T-cell (primary cell): ENCODE results near the gene STK16. TPM values are rescaled to one million over a fixed set of nuclear protein-coding genes. Genes with fewer than 3 reads are reported as not detected.
"Not testable (repeated sequence)": the region's sequence is repeated elsewhere in the genome, so short reads cannot be mapped to it uniquely, and the experiment has no call there.

Source experiments
- ATAC-seq, 4 experiments: fragments of 200-7000 bp in 3 of 4; fragments of 150-1000 bp in 1 of 4; cut with Tn5 transposase; replicated peaks in 1 of 4; 1 replicate in 3 of 4; 2 replicates in 1 of 4; pipeline ENCODE4 v1.10.0; 2021; ENCODE audit warnings: moderate library complexity in 3 of 4, mild to moderate bottlenecking in 2 of 4, moderate number of reproducible peaks in 1 of 4
- CTCF ChIA-PET, 2 donors: fragments of 300-600 bp; sonication (Branson Sonifier 250); formaldehyde crosslinking; loops; one replicate each; lab custom pipeline; 2022; ENCODE audit warnings: antibody characterized with exemption in 2 of 2; lab: Charles Lee
- POLR2A ChIA-PET, 2 donors: fragments of 300-600 bp; sonication (Branson Sonifier 250); formaldehyde crosslinking; loops; one replicate each; lab custom pipeline; 2022; ENCODE audit warnings: antibody characterized with exemption in 2 of 2; lab: Charles Lee
- DNase-seq, 35 experiments: peaks; one replicate each; pipeline versions ENCODE4 v3.0.0 to v3.0.0-alpha.2; 2013 to 2023
- H3K27ac ChIP-seq: one replicate; pipeline ENCODE4 v1.5.1; 2013; ENCODE audit warnings: low read length
- H3K27me3 ChIP-seq, 2 experiments: replicated peaks in 1 of 2; 1 replicate in 1 of 2; 2 replicates in 1 of 2; pipeline versions ENCODE4 v1.6.1 to v1.7.0; 2013; ENCODE audit warnings: low read length in 1 of 2, mixed read lengths in 1 of 2; ENCODE audit not compliant: control insufficient read depth in 2 of 2, insufficient read depth in 2 of 2; ENCODE audit errors: extremely low read depth in 1 of 2
- H3K36me3 ChIP-seq, 2 donors: 1 replicate in 1 of 2; 2 replicates in 1 of 2; pipeline versions ENCODE4 v1.6.1 to v1.7.0; 2013; ENCODE audit warnings: low read length in 1 of 2; ENCODE audit not compliant: control insufficient read depth in 2 of 2, insufficient read depth in 1 of 2; ENCODE audit errors: extremely low read depth in 1 of 2
- H3K4me1 ChIP-seq, 2 experiments: 1 replicate in 1 of 2; 2 replicates in 1 of 2; pipeline versions ENCODE4 v1.6.1 to v1.7.0; 2013; ENCODE audit warnings: low read length in 2 of 2, mixed read lengths in 1 of 2; ENCODE audit not compliant: insufficient read depth in 2 of 2, control insufficient read depth in 1 of 2; ENCODE audit errors: extremely low read depth in 1 of 2
- H3K4me3 ChIP-seq, 2 donors: 1 replicate in 1 of 2; 2 replicates in 1 of 2; pipeline versions ENCODE4 v1.5.1 to v1.7.0; 2013; ENCODE audit warnings: mild to moderate bottlenecking in 2 of 2, low read length in 1 of 2, moderate library complexity in 1 of 2; ENCODE audit not compliant: control insufficient read depth in 1 of 2; ENCODE audit errors: extremely low read depth in 1 of 2
- H3K9me3 ChIP-seq: 2 replicates; pipeline ENCODE4 v1.7.0; 2013
- H3K27ac Mint-ChIP-seq, 2 donors: one replicate each; pipeline ENCODE4 v1.8.0; 2020 to 2021; ENCODE audit warnings: mild to moderate bottlenecking in 2 of 2, mixed read lengths in 2 of 2
- H3K27me3 Mint-ChIP-seq, 2 donors: one replicate each; pipeline ENCODE4 v1.8.0; 2021 to 2022; ENCODE audit warnings: mixed read lengths in 2 of 2
- H3K36me3 Mint-ChIP-seq: one replicate; pipeline ENCODE4 v1.8.0; 2021; ENCODE audit warnings: mixed read lengths
- H3K4me1 Mint-ChIP-seq, 3 donors: one replicate each; pipeline ENCODE4 v1.8.0; 2020 to 2022; ENCODE audit warnings: mixed read lengths in 3 of 3, mild to moderate bottlenecking in 1 of 3
- H3K4me3 Mint-ChIP-seq, 3 donors: one replicate each; pipeline ENCODE4 v1.8.0; 2020 to 2022; ENCODE audit warnings: mild to moderate bottlenecking in 3 of 3, mixed read lengths in 3 of 3, moderate library complexity in 3 of 3
- H3K9me3 Mint-ChIP-seq, 3 donors: one replicate each; pipeline ENCODE4 v1.8.0; 2020 to 2022; ENCODE audit warnings: mixed read lengths in 3 of 3
- WGBS: methylation state at CpG from one replicate; pipeline ENCODE4 v1.1.5; 2013; ENCODE audit warnings: missing lambda C conversion rate; ENCODE audit not compliant: insufficient coverage; 5-methylcytosine and 5-hydroxymethylcytosine counted together
- total RNA-seq, 35 experiments: library from RNA in 6 of 35; stranded (reverse) in 6 of 35; fragments of 120-200 nt in 1 of 35; gene quantifications; one replicate each; pipeline versions ENCODE4 v1.2.1 to v1.2.4 and lab custom pipeline; 2013 to 2026

STK16 gene
- total RNA-seq, 5 donors from 2014 or later (not counting 1 experiment from before 2014, with no cell fraction given): 19.3 to 26.6 (median 21.3) TPM

- H3K27me3 ChIP-seq, H3K27ac Mint-ChIP-seq, ATAC-seq, POLR2A ChIA-PET, H3K27ac ChIP-seq, H3K36me3 Mint-ChIP-seq, H3K9me3 Mint-ChIP-seq, H3K4me3 ChIP-seq, H3K4me3 Mint-ChIP-seq, H3K27me3 Mint-ChIP-seq, H3K36me3 ChIP-seq, H3K9me3 ChIP-seq, DNase-seq: not testable (repeated sequence)
- CTCF ChIA-PET: interaction anchor here in 1 of 2 donors (0.6 kb wide), 1 partner anchor 294 kb away, joined by 3 read pairs; no protein-coding TSS in a partner anchor
- H3K4me1 Mint-ChIP-seq: peaks cover 21 to 24% (median 21%) of the 10 kb centered on the region in 3 donors
- 85% methylated on average over 8 of the region's 21 CpGs for WGBS
- peaks cover 0 to 22% of the 10 kb centered on the region in 2 experiments for H3K4me1 ChIP-seq
These were observed 43.9 kb upstream of the STK16 start for GRCh38 chr2:219201331-219201730.

- no peak for ATAC-seq
- ChIA-PET POLR2A (interaction anchor here (0.6 kb wide), 3 partner anchors 32 to 47 kb away, joined by 3 to 5 read pairs (median 5); no protein-coding TSS in a partner anchor), CTCF (no interaction called here)
- H3K4me3 Mint-ChIP-seq: no peak overlapping the region
- Histone ChIP-seq H3K4me3 (no peak overlapping the region), H3K9me3 (no peaks in the 10 kb centered on the region), H3K36me3 (peaks cover 0 to 22% of the 10 kb centered on the region in 2 donors), H3K27me3 (peaks cover 0 to under 1% of the 10 kb centered on the region in 2 experiments), H3K27ac (no peak overlapping the region), H3K4me1 (peaks cover 14 to 43% of the 10 kb centered on the region in 2 experiments)
- H3K9me3 Mint-ChIP-seq: no peaks in the 10 kb centered on the region
- H3K27me3 Mint-ChIP-seq: peaks cover 0 to under 1% of the 10 kb centered on the region in 2 donors
- DNase-seq: no peak
- peaks cover 36 to 40% (median 37%) of the 10 kb centered on the region in 3 donors for H3K4me1 Mint-ChIP-seq
- 80% methylated on average over 1 of the region's 7 CpGs for WGBS
- peak overlapping the region; percentile 55 to 72 for H3K27ac Mint-ChIP-seq
- H3K36me3 Mint-ChIP-seq: peaks cover 4% of the 10 kb centered on the region
These were observed 40.7 kb upstream of the STK16 start for GRCh38 chr2:219204425-219205164.

- H3K36me3 Mint-ChIP-seq: peaks cover 4% of the 10 kb centered on the region
- no peaks in the 10 kb centered on the region for H3K9me3 ChIP-seq
- ChIA-PET CTCF (no interaction called here), POLR2A (interaction anchor here (0.6 to 0.7 kb wide), 4 partner anchors 23 to 48 kb away, joined by 3 to 5 read pairs (median 4); no protein-coding TSS in a partner anchor)
- H3K36me3 ChIP-seq: peaks cover 0 to 27% of the 10 kb centered on the region in 2 donors
- no peaks in the 10 kb centered on the region for H3K9me3 Mint-ChIP-seq
- DNase-seq (no peak), ATAC-seq (no peak)
- peak overlapping the region; percentile 70 to 72 for H3K27ac Mint-ChIP-seq
- peaks cover 39 to 45% (median 39%) of the 10 kb centered on the region in 3 donors for H3K4me1 Mint-ChIP-seq
- no peaks in the 10 kb centered on the region for H3K27me3 ChIP-seq
- H3K4me1 ChIP-seq: peaks cover 14 to 44% of the 10 kb centered on the region in 2 experiments
- no peaks in the 10 kb centered on the region for H3K27me3 Mint-ChIP-seq
- no peak overlapping the region for H3K4me3 ChIP-seq
- peak overlapping the region in 2 of 3 donors; percentile 34 to 90 for H3K4me3 Mint-ChIP-seq
- 100% methylated on average over 2 of the region's 5 CpGs for WGBS
- H3K27ac ChIP-seq: no peak overlapping the region
These were observed 40.1 kb upstream of the STK16 start for GRCh38 chr2:219205165-219205538.

- WGBS: 37% methylated on average over 6 of the region's 7 CpGs
- Histone ChIP-seq H3K36me3 (peaks cover 0 to 27% of the 10 kb centered on the region in 2 donors), H3K27ac (peak overlapping the region; percentile 86), H3K4me3 (peak overlapping the region; percentile 70 to 80), H3K9me3 (no peaks in the 10 kb centered on the region), H3K4me1 (peaks cover 14 to 50% of the 10 kb centered on the region in 2 experiments), H3K27me3 (no peaks in the 10 kb centered on the region)
- H3K4me1 Mint-ChIP-seq: peaks cover 39 to 44% (median 40%) of the 10 kb centered on the region in 3 donors
- ATAC-seq: no peak
- no peaks in the 10 kb centered on the region for H3K27me3 Mint-ChIP-seq
- ChIA-PET POLR2A (interaction anchor here (0.6 to 1.0 kb wide), 8 partner anchors 9 to 49 kb away, joined by 3 to 7 read pairs (median 4); partner anchors contain the start of genes ANKZF1 (in 1 of the 2), ATG9A (in 1 of the 2) and CNPPD1 (in 1 of the 2)), CTCF (interaction anchor here (0.7 to 1.9 kb wide), 11 partner anchors 9 to 226 kb away, joined by 3 to 11 read pairs (median 4); partner anchors contain the start of genes ABCB6 (in 1 of the 2), ANKZF1 (in 1 of the 2), ATG9A (in 1 of the 2) and CNPPD1 (in 1 of the 2))
- H3K27ac Mint-ChIP-seq: peak overlapping the region; percentile 95 to 99
- H3K9me3 Mint-ChIP-seq: no peaks in the 10 kb centered on the region
- peak overlapping the region; percentile 84 to 90 (median 86) for H3K4me3 Mint-ChIP-seq
- peaks cover 4% of the 10 kb centered on the region for H3K36me3 Mint-ChIP-seq
- DNase-seq: no peak
These were observed 39.3 kb upstream of the STK16 start for GRCh38 chr2:219205981-219206327.

- no peaks in the 10 kb centered on the region for H3K27me3 ChIP-seq
- no peaks in the 10 kb centered on the region for H3K9me3 ChIP-seq
- Mint-ChIP-seq H3K4me1 (peaks cover 45 to 49% (median 45%) of the 10 kb centered on the region in 3 donors), H3K27ac (peak within 1 kb of the TSS; percentile 95 to 99), H3K36me3 (peaks cover 4% of the 10 kb centered on the region), H3K9me3 (no peaks in the 10 kb centered on the region), H3K4me3 (peak within 1 kb of the TSS; percentile 84 to 90 (median 86)), H3K27me3 (no peaks in the 10 kb centered on the region)
- under 1% methylated on average over 66 of the region's 76 CpGs for WGBS
- peaks cover 14 to 54% of the 10 kb centered on the region in 2 experiments for H3K4me1 ChIP-seq
- ChIA-PET POLR2A (interaction anchor here (0.6 to 1.1 kb wide), 11 partner anchors 9 to 48 kb away, joined by 3 to 9 read pairs (median 3); partner anchors contain the start of genes ANKZF1 (in 1 of the 2), ATG9A (in 1 of the 2), CNPPD1 (in 1 of the 2) and GLB1L (in 1 of the 2)), CTCF (interaction anchor here (0.6 to 1.9 kb wide), 14 partner anchors 9 to 980 kb away, joined by 3 to 11 read pairs (median 4); partner anchors contain the start of genes ABCB6 (in 1 of the 2), ANKZF1 (in 1 of the 2), ATG9A (in 1 of the 2) and CNPPD1 (in 1 of the 2))
- peaks cover 0 to 27% of the 10 kb centered on the region in 2 donors for H3K36me3 ChIP-seq
- DNase-seq (peak; percentile 87 to 97 (median 93)), ATAC-seq (peak; percentile 92 to 96 (median 94))
- peak within 1 kb of the TSS; percentile 86 for H3K27ac ChIP-seq
- H3K4me3 ChIP-seq: peak within 1 kb of the TSS; percentile 70 to 80
These were observed 38.7 kb upstream of the STK16 start, which contains the start of gene ZFAND2B for GRCh38 chr2:219206328-219207133. Gene ZFAND2B, plus strand, starts transcription at chr2:219206782. Its CDS starts 206 bp downstream, at chr2:219206988.
